HTERT RPE-1 (cell line): ENCODE data around the gene TNFSF10.
"Not testable (repeated sequence)": the region's sequence is repeated elsewhere in the genome, so short reads cannot be mapped to it uniquely, and the experiment has no call there.

ENCODE experiments used
- in situ Hi-C: fragments of 300-500 bp; cut with MboI; formaldehyde crosslinking; loops from 4 replicates; pipeline ENCODE4 v1.14.3; 2020; ENCODE audit warnings: low sequenced_read_pairs

TNFSF10 gene

GRCh38 chr3:172522871-172523818 is at the start of gene TNFSF10:
Gene TNFSF10 (minus strand): TSS chr3:172523430. CDS start chr3:172523384, 46 bp downstream.
- in situ Hi-C loops: no loop called here

GRCh38 chr3:172569128-172570008 is 46.1 kb upstream of the TNFSF10 start:
- in situ Hi-C loops: no loop called here

- in situ Hi-C loops: no loop called here
Measured at GRCh38 chr3:172568701-172569100, 45.5 kb upstream of the TNFSF10 start.

- in situ Hi-C loops: not testable (repeated sequence)
Measured at GRCh38 chr3:172566785-172567184, 43.6 kb upstream of the TNFSF10 start.

- in situ Hi-C loops: no loop called here
Measured at GRCh38 chr3:172564499-172564898, 41.3 kb upstream of the TNFSF10 start.

GRCh38 chr3:172562871-172563865 is 39.9 kb upstream of the TNFSF10 start:
- in situ Hi-C loops: no loop called here

- in situ Hi-C loops: no loop called here
Measured at GRCh38 chr3:172561897-172562640, 38.8 kb upstream of the TNFSF10 start.

GRCh38 chr3:172560586-172560985 is 37.4 kb upstream of the TNFSF10 start:
- in situ Hi-C loops: no loop called here

- in situ Hi-C loops: no loop called here
Measured at GRCh38 chr3:172560026-172560425, 36.8 kb upstream of the TNFSF10 start.

GRCh38 chr3:172559020-172559419 is 35.8 kb upstream of the TNFSF10 start:
- in situ Hi-C loops: no loop called here

GRCh38 chr3:172557515-172558220 is 34.4 kb upstream of the TNFSF10 start:
- in situ Hi-C loops: no loop called here

GRCh38 chr3:172553526-172554252 is 30.5 kb upstream of the TNFSF10 start:
- in situ Hi-C loops: no loop called here

GRCh38 chr3:172552607-172553006 is 29.4 kb upstream of the TNFSF10 start:
- in situ Hi-C loops: no loop called here

GRCh38 chr3:172551874-172552273 is 28.6 kb upstream of the TNFSF10 start:
- in situ Hi-C loops: no loop called here

- in situ Hi-C loops: no loop called here
Measured at GRCh38 chr3:172550347-172550943, 27.2 kb upstream of the TNFSF10 start.

GRCh38 chr3:172549144-172549543 is 25.9 kb upstream of the TNFSF10 start:
- in situ Hi-C loops: no loop called here

- in situ Hi-C loops: no loop called here
Measured at GRCh38 chr3:172546628-172547214, 23.5 kb upstream of the TNFSF10 start.

GRCh38 chr3:172546105-172546504 is 22.9 kb upstream of the TNFSF10 start:
- in situ Hi-C loops: no loop called here
